Upper lobe of left lung (tissue), 4 donors: ENCODE results near the gene RYR1.

Source experiments
- CTCF ChIP-seq, 6 experiments: fragments of 450-650 bp in 4 of 6; fragments of 200-600 bp in 2 of 6; sonication (generic) in 2 of 6; IDR thresholded peaks; one replicate each; pipeline ENCODE4 v1.5.1; 2016 to 2019; ENCODE audit warnings: antibody characterized with exemption in 6 of 6
- POLR2A ChIP-seq, 4 donors: fragments of 450-650 bp; IDR thresholded peaks; one replicate each; pipeline ENCODE4 v1.5.1; 2016 to 2017; ENCODE audit warnings: antibody characterized with exemption in 4 of 4, mild to moderate bottlenecking in 2 of 4

- TF ChIP-seq POLR2A (IDR thresholded peaks at IDR 0.05) (no peak), CTCF (IDR thresholded peaks at IDR 0.05) (no peak)
Observed at GRCh38 chr19:38452430-38453366, 19.2 kb downstream of the RYR1 start.
